Kidney epithelial cell (primary cell): ENCODE results near the gene CATSPERD. TPM values are rescaled to one million over a fixed set of nuclear protein-coding genes. Genes with fewer than 3 reads are reported as not detected.

ENCODE experiments used
- DNase-seq: peaks from one replicate; pipeline ENCODE4 v3.0.0-alpha.2; 2010; ENCODE audit warnings: low read depth
- H3K27me3 ChIP-seq: 2 replicates; pipeline ENCODE4 v1.6.0; 2011; ENCODE audit warnings: low read length; ENCODE audit not compliant: control insufficient read depth, insufficient read depth
- H3K36me3 ChIP-seq: 2 replicates; pipeline ENCODE4 v1.5.1; 2011; ENCODE audit warnings: low read length; ENCODE audit not compliant: control insufficient read depth, insufficient read depth
- H3K4me3 ChIP-seq: 2 replicates; pipeline ENCODE4 v1.5.1; 2011; ENCODE audit warnings: low read depth, mild to moderate bottlenecking, control low read depth, low read length
- CTCF ChIP-seq: IDR thresholded peaks from 2 replicates; pipeline ENCODE4 v1.5.1; 2011; ENCODE audit warnings: mild to moderate bottlenecking, moderate library complexity, low read length, control low read depth, inconsistent platforms; ENCODE audit not compliant: insufficient read depth, poor library complexity, severe bottlenecking
- total RNA-seq: library from RNA; depleted of rRNA; stranded (reverse); fragments of >200 nt; gene quantifications from 2 replicates; pipeline ENCODE4 v1.2.3, GENCODE V29; 2015

The CATSPERD gene
- total RNA-seq, 1 donor from 2014 or later, result not detected

DNA sequence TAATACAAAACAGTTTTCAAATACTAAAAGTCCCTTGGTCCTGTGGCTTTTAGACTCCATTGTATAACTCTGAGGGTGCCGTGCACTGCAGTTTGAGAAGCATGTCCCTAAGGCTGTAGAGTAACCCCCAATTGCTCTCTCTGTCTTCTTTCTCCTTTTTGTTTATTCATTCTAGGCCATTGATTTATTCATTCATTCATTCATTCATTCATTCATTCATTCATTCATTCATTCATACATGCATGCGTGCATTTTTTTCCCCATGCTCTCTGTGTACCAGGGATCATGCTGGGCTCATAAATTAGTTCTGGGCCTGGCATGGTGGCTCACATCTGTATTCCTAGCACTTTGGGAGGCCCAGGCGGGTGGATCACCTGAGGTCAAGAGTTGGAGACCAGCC is 44.8 kb downstream of the CATSPERD start:
- Histone ChIP-seq H3K36me3 (no peaks in the 10 kb centered on the region), H3K4me3 (no peak overlapping the region), H3K27me3 (no peaks in the 10 kb centered on the region)
- no peak for DNase-seq
- no peak for TF ChIP-seq CTCF

GRCh38 chr19:5767949-5768348 is 47.5 kb downstream of the CATSPERD start:
- TF ChIP-seq CTCF, result no peak
- DNase-seq, result no peak
- H3K36me3 ChIP-seq, result no peaks in the 10 kb centered on the region
- no peaks in the 10 kb centered on the region for H3K27me3 ChIP-seq
- H3K4me3 ChIP-seq, result no peak overlapping the region

DNA sequence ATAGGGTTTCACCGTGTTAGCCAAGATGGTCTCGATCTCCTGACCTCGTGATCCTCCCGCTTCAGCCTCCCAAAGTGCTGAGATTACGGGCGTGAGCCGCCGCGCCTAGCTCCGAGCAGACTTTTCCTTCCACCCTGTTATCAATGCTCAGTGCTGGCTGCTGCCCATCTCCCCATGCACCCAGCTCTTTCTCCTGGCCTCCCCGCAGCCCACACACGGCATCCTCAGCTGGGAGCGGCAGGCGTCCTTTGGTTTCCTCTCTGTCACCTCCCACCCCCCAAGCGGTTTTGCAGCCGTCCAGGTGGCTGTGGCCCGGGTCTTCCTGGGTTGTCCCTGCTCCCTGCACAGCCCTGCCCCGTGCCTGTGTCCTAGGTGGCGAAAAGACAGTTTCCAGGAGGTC is 52.0 kb downstream of the CATSPERD start:
- no peak for TF ChIP-seq CTCF
- no peak for DNase-seq
- Histone ChIP-seq H3K4me3 (no peak overlapping the region), H3K27me3 (peaks cover 8% of the 10 kb centered on the region), H3K36me3 (no peaks in the 10 kb centered on the region)

- DNase-seq, result no peak
- Histone ChIP-seq H3K4me3 (no peak overlapping the region), H3K36me3 (no peaks in the 10 kb centered on the region), H3K27me3 (peaks cover 8% of the 10 kb centered on the region)
- TF ChIP-seq CTCF, result no peak
Measured at GRCh38 chr19:5773276-5773675, 52.8 kb downstream of the CATSPERD start.

- no peak for TF ChIP-seq CTCF
- no peak for DNase-seq
Measured at GRCh38 chr19:5774921-5775320, 54.5 kb downstream of the CATSPERD start.

DNA sequence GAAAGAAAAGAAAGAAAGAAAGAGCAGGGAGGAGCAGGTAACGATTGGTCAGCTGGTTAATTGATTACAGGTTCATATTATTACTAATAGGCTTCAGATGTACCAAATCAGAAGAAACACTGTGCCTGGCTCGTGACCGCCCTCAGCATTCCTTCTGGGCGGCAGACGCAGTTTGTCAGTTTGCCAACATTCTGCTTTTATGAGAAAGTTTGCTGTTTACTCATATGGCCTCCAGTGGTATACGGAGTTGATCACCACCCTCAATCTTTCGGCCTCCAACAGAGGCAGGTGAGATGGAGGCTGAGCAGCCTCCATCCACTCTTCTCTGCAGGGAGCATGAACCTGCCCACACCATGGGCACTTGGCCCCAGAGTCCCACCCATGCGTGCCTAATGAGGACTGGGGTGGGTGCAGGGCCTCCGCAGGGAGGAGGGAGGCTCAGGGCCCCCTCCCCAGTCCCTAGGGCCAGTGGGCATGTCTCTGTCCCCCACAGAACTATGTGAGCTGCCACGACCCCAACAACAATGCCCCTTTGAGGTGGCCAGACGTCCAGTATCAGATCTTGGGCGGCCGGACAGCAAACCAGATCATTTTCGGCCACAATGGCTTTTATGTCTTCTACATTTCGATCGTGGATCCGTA is 55.4 kb downstream of the CATSPERD start:
- DNase-seq, result no peak
- Histone ChIP-seq H3K36me3 (no peaks in the 10 kb centered on the region), H3K4me3 (no peak overlapping the region), H3K27me3 (peaks cover 8% of the 10 kb centered on the region)
- TF ChIP-seq CTCF, result no peak

More at GRCh38 chr19:5774921-5775320, 54.5 kb downstream of the CATSPERD start:
- peaks cover 8% of the 10 kb centered on the region for H3K27me3 ChIP-seq
- no peak overlapping the region for H3K4me3 ChIP-seq
- H3K36me3 ChIP-seq, result no peaks in the 10 kb centered on the region
